CD4-positive, alpha-beta T cell treated with Interleukin-17A for 4 hours (primary cell): Measurements from ENCODE around the gene FAM193B.
A peak's percentile ranks its signal among the peaks of the same experiment; 100 is the strongest.

Experiments used
- DNase-seq: peaks from one replicate; pipeline ENCODE4 v3.0.0-alpha.2; 2020; ENCODE audit warnings: mixed read lengths

Gene FAM193B

GRCh38 chr5:177554474-177555111, at the start of gene FAM193B:
FAM193B (minus strand) TSS chr5:177554563; CDS start chr5:177554458, 105 bp downstream.
- DNase-seq = peak; percentile 97

- no peak for DNase-seq
Measured at GRCh38 chr5:177604116-177604521, 49.8 kb upstream of the FAM193B start.

DNA sequence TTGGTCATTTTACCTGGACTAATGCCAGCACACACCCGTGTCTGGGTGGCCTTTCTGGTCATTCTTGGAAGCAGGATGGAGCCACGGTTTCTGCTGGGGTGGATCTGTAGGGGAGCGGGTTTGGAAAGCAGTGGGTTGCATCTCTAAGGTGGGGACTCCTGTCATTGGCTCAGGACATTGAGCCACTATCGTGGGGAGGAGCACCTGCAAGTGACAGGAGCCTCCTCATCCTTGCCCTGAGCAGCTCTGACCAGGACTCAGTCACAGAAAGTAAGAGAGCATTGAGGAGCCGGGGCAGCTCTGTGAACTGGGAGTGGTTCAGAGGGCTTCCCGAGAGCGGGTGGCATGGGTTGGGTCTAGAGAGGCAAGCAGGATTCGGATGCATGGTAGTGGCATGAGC, 49.3 kb upstream of the FAM193B start:
- DNase-seq = no peak

GRCh38 chr5:177602458-177602830, 48.1 kb upstream of the FAM193B start:
- DNase-seq = no peak

GRCh38 chr5:177601577-177602457, 47.5 kb upstream of the FAM193B start:
- DNase-seq = no peak

- DNase-seq = no peak
Measured at GRCh38 chr5:177601126-177601525, 46.8 kb upstream of the FAM193B start.

GRCh38 chr5:177600508-177601018, 46.2 kb upstream of the FAM193B start:
- no peak for DNase-seq

DNA sequence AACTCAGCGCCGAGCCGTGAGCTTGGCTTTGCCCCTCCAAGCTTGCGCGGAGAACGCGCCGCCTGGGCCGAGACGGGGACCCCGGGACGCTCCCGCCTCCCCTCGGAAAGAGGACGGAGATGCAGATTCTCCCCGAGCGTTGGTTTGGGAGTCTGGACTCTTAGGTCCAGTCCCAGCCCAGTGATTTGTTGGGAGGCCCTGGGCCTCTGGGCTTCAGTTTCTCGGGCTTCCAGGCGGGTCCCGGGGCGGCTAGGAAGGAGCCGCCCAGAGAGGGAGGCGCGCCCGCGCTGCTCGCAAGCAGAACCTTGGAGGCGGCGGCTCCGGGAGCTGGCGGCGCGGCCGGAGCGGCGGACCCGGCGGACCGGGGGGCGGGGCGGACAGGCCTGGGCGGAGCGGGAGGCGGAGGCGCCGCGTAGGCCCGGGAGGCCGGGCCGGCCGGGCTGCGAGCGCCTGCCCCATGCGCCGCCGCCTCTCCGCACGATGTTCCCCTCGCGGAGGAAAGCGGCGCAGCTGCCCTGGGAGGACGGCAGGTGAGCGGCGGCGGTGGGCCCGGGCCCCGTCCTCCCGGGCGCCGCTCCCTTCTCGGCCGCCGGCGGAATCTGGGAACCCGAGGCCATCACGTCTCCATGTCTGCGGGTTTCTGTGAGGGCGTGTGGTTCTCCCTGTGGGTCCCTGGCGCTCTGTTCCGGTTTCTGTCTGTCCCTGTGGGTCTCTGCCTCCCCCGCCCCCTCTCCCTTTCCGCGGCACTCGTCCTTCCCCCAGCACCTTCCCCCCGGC, 45.6 kb upstream of the FAM193B start, which contains the start of gene B4GALT7:
Gene B4GALT7 (plus strand): TSS at position 402 of the 777 bp plus-strand sequence. CDS start 79 bp downstream, at position 481.
- peak; percentile 92 for DNase-seq

GRCh38 chr5:177598477-177598876, 44.1 kb upstream of the FAM193B start:
- DNase-seq = no peak

GRCh38 chr5:177596775-177597238, 42.4 kb upstream of the FAM193B start:
- DNase-seq = no peak

DNA sequence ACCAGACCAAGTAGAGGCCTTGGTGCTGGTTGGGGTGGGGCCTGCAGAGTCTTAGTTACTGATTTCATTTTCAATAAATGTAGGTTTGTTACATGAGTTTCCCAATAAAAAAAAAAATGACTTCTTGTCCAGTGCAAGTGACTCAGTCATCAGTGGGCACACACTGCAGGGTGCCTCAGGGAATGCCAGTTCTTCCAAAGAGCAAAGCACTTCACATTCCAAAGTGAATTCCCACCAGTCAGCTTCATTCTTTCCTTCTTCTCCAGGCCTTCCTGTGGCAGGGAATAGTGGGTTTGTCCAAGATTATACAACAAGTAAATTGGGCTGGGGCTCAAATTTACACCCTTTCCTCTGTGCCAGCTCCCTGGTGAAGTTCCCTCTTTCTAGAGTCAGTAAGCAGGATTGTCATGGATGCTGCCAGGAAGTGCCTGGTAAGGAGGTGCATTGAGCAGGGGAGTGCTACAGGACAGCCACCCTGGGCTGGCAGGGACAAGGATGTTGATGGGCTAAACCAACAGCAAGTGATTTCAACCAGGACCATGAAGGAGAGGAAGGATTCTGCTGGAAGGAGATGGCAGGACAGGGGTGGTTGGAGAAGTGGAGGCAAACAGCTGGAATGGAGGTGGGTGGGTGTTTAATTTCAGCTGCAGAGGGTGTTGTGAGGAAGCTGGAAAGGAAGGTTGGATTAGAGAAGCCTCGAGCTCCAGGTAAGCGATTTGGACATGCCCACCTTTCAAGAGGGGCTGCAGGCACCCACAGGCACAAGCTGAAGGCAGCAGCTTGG, 41.8 kb upstream of the FAM193B start:
- DNase-seq = no peak

GRCh38 chr5:177595026-177595585, 40.7 kb upstream of the FAM193B start:
- no peak for DNase-seq

GRCh38 chr5:177594071-177594470, 39.7 kb upstream of the FAM193B start:
- no peak for DNase-seq

DNA sequence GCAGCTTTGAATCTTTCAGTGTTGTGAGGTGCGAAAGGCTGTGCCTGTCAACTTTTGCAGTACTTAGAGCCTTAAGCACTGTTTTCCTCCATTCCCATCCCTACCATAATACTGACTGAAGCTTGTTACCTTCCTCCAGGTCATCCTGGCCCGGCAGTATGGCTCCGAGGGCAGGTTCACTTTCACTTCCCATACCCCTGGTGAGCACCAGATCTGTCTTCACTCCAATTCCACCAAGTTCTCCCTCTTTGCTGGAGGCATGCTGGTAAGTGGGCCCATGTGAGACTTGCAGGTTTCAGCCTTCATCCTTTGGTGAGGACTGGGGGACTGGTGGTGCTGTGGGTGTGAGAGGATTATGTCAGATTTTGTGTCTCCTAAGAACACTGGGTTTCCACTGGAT, 39.1 kb upstream of the FAM193B start:
- no peak for DNase-seq

- DNase-seq = no peak
Measured at GRCh38 chr5:177592905-177593304, 38.5 kb upstream of the FAM193B start.

DNA sequence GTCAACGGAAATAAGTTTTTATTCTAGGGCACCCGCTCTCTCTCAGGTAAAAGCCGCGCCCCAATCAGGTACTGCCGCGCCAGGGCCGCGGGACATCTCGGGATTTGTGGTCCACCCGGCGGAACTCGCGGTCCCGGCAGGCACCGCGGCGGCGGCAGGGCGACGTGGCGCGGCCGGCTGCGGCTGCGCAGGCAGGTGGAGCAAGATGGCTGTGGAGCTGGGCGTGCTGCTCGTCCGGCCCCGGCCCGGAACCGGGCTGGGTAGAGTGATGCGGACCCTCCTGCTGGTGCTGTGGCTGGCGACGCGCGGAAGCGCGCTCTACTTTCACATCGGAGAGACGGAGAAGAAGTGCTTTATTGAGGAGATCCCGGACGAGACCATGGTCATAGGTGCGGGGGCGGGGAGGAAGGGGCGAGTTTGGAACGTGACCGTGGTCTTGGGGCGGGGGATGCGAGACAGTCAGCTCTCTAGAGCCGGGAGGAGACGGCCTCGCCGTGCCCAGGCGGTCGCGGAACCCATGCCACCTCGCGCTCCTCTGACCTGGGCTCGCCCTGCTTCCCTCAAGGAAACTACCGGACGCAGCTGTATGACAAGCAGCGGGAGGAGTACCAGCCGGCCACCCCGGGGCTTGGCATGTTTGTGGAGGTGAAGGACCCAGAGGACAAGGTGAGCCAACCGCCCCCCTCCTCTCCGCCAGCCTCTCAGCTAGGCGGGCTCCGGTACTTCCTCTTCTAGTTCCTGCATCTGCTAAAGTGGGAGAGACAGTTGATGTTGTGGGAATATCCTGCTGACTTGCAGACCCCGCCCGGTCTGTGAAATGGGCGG, 37.9 kb upstream of the FAM193B start, which contains the start of gene TMED9:
Gene TMED9 (plus strand): TSS at position 194 of the 825 bp plus-strand sequence. CDS start 12 bp downstream, at position 206.
- DNase-seq = peak; percentile 91

- DNase-seq = no peak
Measured at GRCh38 chr5:177591690-177592009, 37.3 kb upstream of the FAM193B start.

- no peak for DNase-seq
Measured at GRCh38 chr5:177590406-177590805, 36.0 kb upstream of the FAM193B start.

GRCh38 chr5:177588413-177588909, 34.1 kb upstream of the FAM193B start:
- no peak for DNase-seq

DNA sequence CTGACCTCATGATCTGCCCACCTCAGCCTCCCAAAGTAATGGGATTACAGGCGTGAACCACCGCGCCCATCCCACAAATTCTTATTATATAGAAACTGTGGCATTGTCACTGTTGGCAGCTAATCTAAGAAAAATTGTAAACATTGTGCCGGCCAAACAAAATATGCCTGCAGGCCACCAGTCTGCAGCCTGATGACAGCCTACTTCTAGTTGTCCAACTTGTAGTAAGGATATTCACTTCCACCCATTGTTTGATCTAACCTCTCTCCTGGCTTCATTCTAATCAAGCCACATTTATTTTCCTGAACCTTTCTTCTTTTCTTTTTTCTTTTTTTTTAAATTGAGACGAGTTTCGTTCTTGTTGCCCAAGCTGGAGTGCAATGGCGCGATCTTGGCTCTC, 24.0 kb upstream of the FAM193B start:
- DNase-seq = no peak

DNA sequence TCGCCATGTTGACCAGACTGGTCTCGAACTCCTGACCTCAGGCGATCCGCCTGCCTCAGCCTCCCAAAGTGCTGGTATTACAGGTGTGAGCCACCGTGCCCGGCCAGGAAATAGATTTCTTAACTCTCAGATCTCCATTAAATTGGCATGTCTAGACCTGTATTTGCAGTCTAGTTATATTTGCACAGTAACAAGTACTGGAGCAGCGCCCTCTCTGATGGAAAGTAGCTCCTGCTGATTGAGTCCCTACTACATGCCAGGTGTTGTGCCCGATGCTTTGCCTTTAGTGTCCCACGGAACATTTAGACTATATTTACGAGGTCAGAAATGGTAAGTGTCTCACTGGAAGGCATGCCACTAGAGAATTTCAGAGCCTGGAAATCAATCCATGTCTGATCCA, 21.8 kb upstream of the FAM193B start:
- no peak for DNase-seq
